HG03159 (cell line): Measurements from ENCODE around the gene MYADM.

Source experiments
- ATAC-seq: cut with Tn5 transposase; IDR thresholded peaks from one replicate; pipeline ENCODE4 v1.9.1; 2021; ENCODE audit warnings: mild to moderate bottlenecking, moderate library complexity; ENCODE audit not compliant: unreplicated experiment

Gene MYADM

DNA sequence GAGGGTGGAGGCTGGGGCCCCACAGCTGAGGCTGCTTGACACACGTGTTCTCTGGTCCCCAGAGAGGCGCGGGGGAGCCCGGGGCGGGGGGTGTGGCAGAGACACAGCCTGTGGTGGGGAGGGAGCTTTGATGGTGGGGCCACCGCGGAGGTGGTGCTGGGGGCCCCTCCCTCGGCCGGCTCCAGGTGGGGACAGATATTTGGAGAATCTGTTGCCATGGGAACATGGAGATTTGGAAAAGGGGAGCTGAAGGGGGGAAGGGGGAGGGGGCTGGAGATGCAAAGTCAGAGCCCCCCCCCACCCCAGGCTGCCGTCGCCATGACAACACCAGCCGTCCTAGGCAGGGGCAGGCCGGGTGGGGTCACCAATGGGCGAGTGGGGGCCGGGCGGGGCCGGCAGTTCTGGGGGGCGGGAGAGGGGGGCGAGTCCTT, 15.6 kb downstream of the MYADM start:
- no peak for ATAC-seq

- ATAC-seq, result no peak
Measured at GRCh38 chr19:53883741-53884140, 16.1 kb downstream of the MYADM start.

DNA sequence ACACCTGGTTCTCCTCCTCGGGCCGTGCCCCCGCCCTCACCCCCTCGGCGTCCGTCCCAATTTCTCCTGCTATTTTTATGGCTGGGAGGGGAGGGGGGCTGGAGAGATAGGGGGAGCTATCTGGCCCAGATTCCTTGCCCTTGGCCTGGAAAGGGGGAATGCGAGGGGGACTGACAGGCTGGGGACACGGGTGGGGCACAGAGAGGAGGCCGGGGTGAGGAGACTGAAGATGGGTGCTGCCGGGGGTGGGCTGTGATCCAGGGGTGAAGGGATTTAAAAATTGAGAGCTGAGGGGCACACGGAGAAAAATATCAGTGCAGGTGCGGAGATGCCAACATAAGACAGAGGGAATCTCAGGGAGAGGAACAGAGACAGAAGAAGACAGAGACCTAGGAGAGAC, 16.6 kb downstream of the MYADM start:
- no peak for ATAC-seq

DNA sequence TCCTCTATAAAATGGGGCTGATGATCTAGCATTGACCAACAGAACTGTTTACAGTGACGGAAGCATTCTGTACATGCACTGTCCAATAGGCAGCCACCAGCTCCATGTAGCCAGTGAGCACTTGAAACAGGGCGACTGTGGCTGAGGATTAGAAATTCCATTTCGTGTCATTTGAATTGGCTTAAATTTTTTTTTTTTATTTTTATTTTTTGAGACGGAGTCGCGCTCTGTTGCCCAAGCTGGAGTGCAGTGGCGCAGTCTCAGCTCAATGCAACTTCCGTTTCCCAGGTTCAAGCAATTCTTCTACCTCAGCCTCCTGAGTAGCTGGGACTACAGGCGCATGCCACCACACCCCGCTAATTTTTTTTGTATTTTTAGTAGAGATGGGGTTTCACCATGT, 17.4 kb downstream of the MYADM start:
- no peak for ATAC-seq

- ATAC-seq, result no peak
Measured at GRCh38 chr19:53892301-53892980, 24.8 kb downstream of the MYADM start.

DNA sequence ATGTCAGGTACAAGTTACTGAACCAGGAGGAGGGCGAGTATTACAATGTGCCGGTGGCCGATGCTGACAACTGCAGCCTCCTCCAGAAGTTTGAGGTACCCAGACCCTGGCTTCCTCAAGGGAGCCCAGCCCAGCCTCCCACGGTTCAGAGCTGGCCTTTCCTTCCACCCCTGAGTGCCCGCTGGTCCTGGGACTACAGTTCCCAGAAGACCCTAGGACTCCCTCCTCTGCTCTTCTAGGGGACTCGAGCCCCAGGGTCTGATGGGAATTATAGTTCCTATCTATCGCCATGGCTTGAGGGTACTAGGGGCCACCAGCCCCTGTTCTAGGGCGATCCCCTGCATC, 25.3 kb downstream of the MYADM start:
- ATAC-seq, result no peak

DNA sequence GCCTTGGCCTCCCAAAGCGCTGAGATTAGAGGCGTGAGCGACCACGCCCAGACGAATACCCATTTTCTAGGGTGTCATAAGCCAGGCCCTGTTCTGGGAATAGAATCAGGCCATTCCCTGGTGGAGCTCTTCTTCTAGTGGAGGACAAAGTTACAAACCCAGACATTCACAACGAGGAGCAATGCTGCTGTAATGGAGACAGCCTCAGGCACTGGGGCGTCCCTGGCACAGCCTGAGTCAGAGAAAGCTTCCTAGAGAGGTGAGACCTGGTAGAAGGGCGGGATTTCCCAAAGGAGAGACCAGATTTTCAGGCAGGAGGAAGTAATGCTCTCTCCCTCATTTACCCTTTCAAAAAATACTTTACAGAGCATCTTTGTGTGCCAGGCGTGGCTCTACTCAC, 27.0 kb downstream of the MYADM start:
- ATAC-seq, result no peak

GRCh38 chr19:53896682-53897081, 29.0 kb downstream of the MYADM start:
- ATAC-seq, result no peak

GRCh38 chr19:53897459-53897858, 29.8 kb downstream of the MYADM start:
- ATAC-seq, result no peak

GRCh38 chr19:53898166-53898565, 30.5 kb downstream of the MYADM start:
- no peak for ATAC-seq

GRCh38 chr19:53898636-53899341, 31.1 kb downstream of the MYADM start:
- ATAC-seq, result no peak

GRCh38 chr19:53900191-53900860, 32.6 kb downstream of the MYADM start:
- ATAC-seq, result no peak

GRCh38 chr19:53903055-53903680, 35.5 kb downstream of the MYADM start:
- ATAC-seq, result no peak

- ATAC-seq, result no peak
Measured at GRCh38 chr19:53904909-53905308, 37.2 kb downstream of the MYADM start.

DNA sequence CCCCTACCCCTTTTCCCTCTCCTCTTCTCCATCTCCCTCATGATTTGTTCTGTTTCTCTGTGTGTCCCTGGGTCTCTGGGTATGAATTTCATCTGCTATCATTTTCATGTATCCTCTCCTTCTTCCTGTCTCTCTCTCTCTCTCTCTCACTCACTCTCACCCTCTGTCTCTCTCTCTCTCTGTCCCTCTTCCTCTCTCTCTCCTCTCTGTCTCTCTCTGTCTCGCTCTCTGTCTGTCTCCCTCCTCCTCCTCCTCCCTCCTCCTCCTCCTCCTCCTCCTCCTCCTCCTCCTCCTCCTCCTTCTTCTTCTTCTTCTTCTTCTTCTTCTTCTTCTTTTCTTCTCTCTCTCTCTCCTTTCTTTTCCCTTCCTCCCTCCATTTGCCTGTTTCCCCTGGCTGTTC, 38.1 kb downstream of the MYADM start:
- ATAC-seq, result no peak

GRCh38 chr19:53906211-53907192, 38.8 kb downstream of the MYADM start:
- ATAC-seq, result no peak

DNA sequence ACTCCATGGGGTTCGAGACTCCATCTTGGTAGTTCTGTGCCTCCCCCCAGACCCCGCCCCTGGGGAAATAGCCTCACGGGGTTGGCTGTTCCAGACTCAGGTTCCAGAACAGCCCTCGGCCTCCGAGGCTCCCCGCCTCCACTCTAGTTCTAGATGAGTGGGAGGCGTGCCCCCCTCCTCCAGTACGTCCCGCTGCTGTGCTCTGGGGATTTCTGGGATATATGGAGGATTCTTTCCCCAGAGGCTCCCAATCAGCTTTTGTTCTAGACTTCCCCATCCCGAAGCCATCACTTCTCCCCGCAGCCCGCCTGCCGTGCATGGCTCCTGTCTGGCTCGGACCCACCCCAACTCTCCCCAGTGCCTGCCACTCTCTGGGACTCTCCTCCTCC, 39.5 kb downstream of the MYADM start:
- no peak for ATAC-seq

GRCh38 chr19:53907690-53908089, 40.0 kb downstream of the MYADM start:
- no peak for ATAC-seq

- ATAC-seq, result no peak
Measured at GRCh38 chr19:53908106-53908934, 40.6 kb downstream of the MYADM start.

DNA sequence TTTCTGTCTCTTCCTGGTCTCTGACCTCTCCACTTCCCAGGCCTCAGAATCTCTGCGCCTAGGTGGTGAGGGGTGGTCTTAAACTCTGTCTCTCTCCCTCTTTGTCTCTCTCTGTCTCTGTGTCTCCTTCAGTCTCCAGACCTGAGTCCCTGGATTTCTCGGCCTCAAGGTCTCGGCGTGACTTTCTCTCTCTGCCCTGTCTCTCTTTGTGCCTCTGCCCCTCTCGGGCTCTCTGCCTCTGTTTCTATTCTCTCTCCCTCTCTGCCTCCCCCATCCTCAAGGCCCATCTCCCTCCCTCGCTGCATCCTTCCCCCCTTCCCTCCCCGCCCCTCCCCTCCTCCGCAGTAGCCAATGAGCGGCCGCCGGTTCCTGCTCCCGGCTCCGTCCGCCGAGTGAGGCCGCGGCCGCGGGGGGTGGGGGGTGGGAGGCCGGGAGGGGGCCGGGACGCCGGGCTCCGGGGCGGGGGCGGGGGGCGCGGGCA, 41.3 kb downstream of the MYADM start, which contains the start of gene CACNG7:
CACNG7 (plus strand) TSS at position 344 of the 481 bp plus-strand sequence. CDS start 3,554 bp downstream, outside the sequence.
- ATAC-seq, result no peak
